AG09309 (cell line): Measurements from ENCODE around the gene CLDN19.

Source experiments
- DNase-seq: peaks from one replicate; pipeline ENCODE4 v3.0.0-alpha.2; 2010; ENCODE audit warnings: low read depth
- H3K4me3 ChIP-seq: 2 replicates; pipeline ENCODE4 v1.5.1; 2011; ENCODE audit warnings: mild to moderate bottlenecking, low read depth, low read length, moderate library complexity; ENCODE audit not compliant: control insufficient read depth
- TF ChIP-seq, protein P1 (sequence below): IDR thresholded peaks from 2 replicates; pipeline ENCODE4 v1.5.1; 2011; ENCODE audit warnings: mild to moderate bottlenecking, low read depth, low read length, inconsistent platforms; ENCODE audit not compliant: insufficient read depth, control insufficient read depth; ENCODE audit errors: missing control alignments

The CLDN19 gene

DNA sequence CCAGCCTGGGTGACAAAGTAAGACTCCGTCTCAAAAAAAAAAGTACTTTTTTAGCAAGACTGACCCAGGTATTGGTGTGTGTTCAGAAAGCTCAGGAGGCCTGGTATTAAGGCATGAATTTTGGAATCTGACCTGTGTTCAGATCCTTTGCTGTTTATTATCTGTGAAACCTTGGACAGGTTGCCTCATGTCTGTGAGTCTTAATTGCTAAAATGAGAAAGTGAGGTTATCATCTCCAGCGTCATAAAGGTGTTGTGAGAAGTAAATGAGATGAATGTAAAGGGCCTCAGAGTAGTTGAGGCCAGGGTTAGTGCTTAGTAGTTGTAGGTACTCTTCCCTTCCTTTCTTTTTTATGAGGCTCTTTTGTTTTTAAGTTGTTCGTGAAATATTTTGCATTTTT lies 29.8 kb upstream of the CLDN19 start:
- no peak for DNase-seq
- TF ChIP-seq, protein P1, sequence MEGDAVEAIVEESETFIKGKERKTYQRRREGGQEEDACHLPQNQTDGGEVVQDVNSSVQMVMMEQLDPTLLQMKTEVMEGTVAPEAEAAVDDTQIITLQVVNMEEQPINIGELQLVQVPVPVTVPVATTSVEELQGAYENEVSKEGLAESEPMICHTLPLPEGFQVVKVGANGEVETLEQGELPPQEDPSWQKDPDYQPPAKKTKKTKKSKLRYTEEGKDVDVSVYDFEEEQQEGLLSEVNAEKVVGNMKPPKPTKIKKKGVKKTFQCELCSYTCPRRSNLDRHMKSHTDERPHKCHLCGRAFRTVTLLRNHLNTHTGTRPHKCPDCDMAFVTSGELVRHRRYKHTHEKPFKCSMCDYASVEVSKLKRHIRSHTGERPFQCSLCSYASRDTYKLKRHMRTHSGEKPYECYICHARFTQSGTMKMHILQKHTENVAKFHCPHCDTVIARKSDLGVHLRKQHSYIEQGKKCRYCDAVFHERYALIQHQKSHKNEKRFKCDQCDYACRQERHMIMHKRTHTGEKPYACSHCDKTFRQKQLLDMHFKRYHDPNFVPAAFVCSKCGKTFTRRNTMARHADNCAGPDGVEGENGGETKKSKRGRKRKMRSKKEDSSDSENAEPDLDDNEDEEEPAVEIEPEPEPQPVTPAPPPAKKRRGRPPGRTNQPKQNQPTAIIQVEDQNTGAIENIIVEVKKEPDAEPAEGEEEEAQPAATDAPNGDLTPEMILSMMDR, result no peak
- no peak overlapping the region for H3K4me3 ChIP-seq

DNA sequence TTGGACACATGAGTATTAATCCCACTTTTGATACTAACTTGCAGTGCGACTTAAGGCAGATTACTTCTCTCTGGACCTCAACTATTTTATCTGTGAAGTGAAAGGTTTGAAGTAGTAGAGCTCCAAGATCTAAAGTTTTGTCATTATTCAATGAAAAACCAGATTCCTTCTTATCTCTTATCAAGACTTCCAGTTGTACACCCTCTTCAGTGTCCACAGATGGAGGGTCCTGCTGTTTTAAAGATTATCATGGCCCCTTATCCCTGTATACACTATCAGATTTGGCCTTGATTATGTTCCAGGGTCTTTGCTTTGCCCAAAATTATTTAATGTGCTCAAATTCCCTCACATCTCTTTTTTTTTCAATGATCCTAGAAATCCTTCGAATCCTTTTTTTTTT lies 28.1 kb upstream of the CLDN19 start:
- TF ChIP-seq, protein P1, result no peak
- DNase-seq, result no peak
- H3K4me3 ChIP-seq, result no peak overlapping the region; the same call in 1 of the 2 replicates

DNA sequence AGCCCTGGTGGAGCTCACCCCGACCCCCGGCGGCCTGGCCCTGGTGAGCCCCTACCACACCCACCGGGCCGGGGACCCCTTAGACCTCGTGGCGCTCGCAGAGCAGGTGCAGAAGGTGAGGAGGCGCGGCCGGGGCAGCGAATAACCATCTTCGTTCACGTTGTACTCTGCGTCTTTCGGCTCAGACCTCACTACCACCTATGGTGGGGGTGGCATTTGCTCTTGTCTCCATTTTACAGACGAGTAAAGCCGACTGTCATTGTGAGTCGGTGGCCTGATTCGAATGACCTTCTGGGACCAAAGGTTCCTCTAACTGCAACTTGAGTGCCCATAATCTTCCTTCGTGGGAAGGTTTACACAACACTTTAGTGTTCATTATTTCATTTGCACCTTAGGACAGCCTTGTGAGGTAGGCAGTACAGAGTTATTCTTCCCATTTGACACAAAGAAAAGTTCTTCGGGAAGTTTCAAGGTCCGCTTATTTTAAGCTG lies 27.5 kb upstream of the CLDN19 start:
- TF ChIP-seq, protein P1, result no peak
- H3K4me3 ChIP-seq, result peak overlapping the region; percentile 98
- DNase-seq, result no peak

DNA sequence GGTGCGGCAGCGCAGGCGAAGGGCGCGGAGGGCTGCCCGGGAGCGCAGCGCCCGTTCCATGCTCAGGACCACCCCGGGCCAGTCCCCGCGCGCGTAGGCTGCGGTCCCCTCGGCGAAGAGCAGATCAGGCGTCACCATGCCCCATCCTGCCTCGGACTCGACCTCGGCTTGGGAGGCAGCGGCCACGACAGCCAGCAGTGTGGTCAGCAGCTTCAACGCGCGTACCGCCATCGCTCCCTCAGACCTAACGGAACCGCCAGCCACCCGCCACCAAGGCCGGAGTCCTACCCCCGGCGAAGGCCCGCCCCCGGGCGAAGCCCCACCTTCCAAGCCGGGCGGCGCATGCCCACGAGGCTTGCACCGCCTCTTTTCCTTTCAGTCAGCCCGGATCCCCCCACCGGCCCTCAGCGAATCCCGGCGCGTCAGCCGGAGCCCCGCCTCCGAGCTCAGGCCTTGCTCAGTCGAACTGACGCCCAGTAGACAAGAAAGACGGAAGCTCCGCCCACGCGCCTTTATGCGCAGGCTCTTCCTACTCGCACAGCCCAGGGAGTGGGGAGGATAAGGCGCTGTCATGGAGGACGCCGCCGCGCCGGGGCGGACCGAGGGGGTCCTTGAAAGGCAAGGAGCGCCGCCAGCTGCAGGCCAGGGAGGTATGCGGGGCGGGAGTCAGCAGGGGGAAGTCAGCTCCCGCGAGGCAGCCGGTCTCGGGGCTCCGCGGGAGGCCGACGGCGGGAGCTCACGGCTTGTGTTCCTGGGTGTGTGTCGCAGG lies 26.9 kb upstream of the CLDN19 start, which contains the start of the genes C1orf50 and P3H1:
Gene C1orf50 (plus strand): TSS at position 509 of the 769 bp plus-strand sequence. CDS start 63 bp downstream, at position 572.
Gene P3H1 (minus strand): TSS at position 288 of the 769 bp plus-strand sequence. CDS start 57 bp downstream, at position 231.
- TF ChIP-seq, protein P1, result no peak
- peak within 1 kb of the TSS; percentile 98 for H3K4me3 ChIP-seq
- DNase-seq, result peak; percentile 97

DNA sequence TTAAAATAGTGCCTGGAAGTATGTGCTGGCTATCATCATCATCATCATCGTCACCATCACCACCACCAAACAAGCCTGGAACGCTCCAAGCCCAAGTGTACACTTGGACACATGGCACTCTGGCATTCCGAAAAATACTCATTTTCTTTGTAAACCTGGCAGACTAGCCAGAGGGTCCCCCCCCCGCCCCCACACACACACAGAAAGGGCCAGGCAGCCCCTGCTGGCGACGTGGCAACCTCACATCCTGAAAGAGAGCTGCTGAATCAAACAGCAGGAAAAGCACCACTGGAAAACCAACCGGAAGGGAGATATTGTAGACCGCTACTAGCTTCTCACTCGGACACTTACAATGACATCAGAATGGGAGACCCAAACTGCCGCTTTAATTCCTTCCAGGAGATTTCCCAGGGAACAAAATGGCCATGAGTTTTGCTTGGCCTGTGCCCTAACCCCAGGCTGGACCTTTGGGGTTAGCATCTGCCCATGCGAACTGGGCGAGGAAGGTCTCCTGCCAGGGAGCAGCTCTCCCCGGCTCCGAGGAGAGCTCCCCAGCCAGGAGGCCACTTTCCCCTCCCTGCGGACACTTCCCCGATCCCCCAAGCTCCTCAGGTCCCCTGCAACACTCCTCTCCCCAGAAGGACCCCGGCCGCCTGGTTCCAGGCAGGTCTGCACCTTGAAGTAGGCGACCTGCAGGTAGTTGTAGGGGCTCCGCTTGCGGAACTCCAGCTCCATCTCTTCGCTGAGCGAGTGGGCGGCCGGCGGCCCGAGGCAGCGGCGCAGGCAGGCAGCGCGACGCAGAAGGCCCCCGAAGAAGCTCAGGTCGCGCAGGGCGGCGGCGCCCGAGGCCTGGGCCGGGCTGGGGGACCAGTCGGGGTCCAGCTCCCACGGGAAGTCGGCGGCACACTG lies 26.1 kb upstream of the CLDN19 start:
- peak overlapping the region; percentile 98 for H3K4me3 ChIP-seq
- TF ChIP-seq, protein P1, result peak; percentile 59
- DNase-seq, result peak; percentile 55

DNA sequence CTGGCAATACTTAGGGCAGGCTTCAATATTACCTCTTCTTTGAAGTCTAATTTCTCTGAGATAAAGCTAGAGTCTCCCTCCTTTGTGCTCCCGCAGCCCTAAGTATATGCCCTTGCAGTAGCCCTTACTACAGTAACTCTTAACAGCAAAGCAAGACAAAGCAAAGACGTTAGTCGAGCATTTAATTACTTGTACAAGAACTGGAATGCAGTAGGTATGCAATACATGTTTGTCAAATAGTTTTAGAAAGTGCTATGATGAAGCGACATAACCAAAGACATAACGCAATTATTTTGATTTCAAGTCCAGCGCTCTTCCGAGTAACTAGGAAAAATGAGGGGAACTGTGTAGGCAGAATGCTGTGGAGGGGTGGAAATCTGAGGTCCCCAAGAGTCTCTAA lies 25.2 kb upstream of the CLDN19 start:
- TF ChIP-seq, protein P1, result no peak
- peak overlapping the region; percentile 98 for H3K4me3 ChIP-seq
- no peak for DNase-seq
